Stimulated activated CD8-positive, alpha-beta memory T cell treated with anti-CD3 and anti-CD28 coated beads, Interleukin-2, amount 100 ng/mL, for 48 hours (primary cell): ENCODE measurements around the gene GRK1.

ENCODE experiments used
- DNase-seq, 2 donors: peaks; one replicate each; pipeline ENCODE4 v3.0.0-alpha.2; 2020; ENCODE audit warnings: low read depth in 2 of 2

The GRK1 gene

GRCh38 chr13:113729187-113730019, 62.4 kb downstream of the GRK1 start:
- DNase-seq, result no peak

DNA sequence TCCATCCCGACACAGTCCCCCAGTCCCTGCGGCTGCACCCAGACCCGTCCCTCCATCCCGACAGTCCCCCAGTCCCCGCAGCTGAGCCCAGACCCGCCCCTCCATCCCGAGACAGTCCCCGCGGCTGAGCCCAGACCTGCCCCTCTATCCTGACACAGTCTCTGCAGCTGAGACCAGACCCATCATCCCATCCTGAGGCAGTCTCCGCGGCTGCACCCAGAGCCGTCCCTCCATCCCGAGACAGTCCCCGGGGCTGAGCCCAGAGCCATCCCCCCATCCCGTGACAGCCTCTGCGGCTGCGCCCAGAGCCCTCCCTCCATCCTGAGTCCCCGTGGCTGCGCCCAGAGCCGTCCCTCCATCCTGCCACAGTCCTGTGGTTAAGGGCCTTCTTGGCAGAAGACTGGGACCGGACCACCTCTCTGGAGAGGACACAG, 63.3 kb downstream of the GRK1 start:
- DNase-seq, result no peak

DNA sequence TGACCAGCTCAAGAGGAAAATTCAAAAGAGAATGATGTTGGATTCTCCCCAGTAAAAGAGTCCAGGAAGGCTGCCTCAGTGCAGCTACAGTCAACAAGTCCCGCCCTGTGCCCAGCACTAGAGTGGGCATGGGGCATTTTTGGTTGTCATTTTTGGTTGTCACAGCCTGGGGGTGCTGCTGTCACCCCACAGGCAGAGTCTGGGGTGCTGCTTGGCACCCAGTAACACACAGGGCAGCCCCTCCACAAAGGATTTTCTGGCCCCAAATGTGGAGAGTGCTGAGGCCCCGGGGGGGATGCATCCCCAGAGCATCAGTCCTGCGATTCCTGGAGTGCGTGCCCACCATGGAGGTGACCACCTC, 63.8 kb downstream of the GRK1 start:
- DNase-seq, result no peak

DNA sequence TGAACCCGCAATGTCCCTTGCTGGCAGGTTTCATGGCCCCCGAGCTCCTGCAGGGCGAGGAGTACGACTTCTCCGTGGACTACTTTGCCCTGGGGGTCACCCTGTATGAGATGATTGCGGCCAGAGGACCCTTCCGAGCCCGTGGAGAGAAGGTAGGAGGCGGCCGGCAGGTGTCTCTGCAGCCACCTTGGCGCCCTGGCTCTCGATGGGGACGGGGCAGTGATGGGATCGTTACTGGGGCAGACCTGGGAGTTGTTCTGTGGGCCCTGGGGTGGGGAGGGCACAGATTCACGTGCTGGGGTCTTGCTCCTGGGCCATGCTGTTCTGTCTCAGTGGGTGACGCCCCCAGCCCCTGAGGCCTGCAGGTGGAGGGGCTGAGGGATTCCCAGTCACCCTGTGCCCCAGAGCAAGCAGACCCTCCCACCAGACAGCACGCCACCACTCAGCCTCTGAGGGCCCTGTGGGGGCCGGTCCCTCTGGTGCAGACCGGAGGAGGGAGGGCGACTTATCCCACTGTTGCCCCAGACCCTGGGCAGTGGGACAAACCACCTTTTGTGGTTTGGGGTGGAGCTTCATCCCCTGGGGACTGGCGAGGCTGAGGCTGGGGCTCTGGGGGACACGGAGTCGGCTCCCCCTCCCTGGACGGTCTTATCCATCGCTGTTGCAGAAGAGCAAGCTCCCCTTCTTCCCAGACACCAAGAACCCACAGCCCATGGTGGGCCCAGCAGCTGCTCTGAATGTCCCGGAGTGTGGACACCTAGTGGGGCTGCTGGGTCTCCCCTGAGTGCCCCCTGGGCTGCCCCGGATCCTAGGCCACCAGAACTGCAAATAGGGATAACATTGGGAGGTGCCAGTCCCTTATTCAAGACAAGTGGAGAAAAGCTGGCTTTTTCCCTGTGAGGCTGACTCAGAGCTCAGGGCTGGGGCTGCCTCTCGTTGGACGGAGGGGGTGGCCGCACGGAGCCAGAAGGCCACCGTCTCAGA, 64.5 kb downstream of the GRK1 start:
- DNase-seq, result no peak

DNA sequence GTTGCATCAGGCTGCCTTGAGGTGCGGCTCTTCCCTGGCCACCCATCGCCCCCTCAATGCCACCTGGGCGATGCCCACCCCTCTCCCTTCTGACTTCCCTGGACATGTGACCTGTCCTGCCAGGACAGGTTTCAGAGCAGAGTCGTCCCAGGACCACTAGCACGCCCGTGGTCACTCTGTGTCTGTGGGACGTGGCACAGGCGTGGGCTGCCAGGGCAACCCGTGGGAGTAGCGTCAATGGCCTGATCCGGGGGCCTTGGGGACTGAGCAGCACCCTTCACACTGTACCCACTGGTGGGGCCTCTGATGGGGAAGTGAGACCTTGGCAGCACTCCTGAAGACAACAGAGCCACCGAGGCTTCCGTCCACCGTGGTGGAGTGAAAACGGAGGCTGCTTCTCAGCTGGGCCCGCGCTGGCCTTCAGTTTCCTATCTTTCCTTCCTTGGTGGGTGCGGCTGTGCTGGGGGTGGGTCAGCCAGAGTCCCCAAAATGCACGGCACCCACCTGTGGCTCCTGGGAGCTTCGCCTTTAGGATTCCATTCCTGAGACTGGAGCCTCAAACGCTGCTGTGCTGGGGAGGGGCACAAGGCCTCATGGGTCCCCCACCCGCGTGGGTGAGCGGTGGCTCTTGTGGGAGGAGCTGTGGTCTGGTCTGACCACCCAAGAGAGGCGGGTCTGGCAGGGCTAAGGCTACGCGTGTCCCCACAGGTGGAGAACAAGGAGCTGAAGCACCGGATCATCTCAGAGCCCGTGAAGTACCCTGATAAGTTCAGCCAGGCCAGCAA, 65.3 kb downstream of the GRK1 start:
- no peak for DNase-seq

GRCh38 chr13:113732961-113733950, 66.2 kb downstream of the GRK1 start:
- DNase-seq, result no peak

GRCh38 chr13:113734099-113734825, 67.2 kb downstream of the GRK1 start:
- DNase-seq, result no peak

DNA sequence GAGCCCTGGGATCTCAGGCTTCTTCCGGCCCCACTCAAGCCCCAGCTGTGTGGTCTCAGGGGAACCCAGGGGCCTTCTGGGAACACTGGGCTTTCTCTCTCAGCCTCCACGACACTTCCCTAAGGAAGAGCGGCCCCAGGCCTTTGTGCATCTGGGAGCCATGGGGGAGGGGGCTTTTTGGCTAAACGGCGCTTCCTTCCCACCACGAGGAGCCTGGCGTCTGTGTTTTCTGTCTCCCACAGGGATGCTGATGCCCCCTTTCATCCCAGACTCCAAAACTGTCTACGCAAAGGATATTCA, 67.8 kb downstream of the GRK1 start:
- no peak for DNase-seq

DNA sequence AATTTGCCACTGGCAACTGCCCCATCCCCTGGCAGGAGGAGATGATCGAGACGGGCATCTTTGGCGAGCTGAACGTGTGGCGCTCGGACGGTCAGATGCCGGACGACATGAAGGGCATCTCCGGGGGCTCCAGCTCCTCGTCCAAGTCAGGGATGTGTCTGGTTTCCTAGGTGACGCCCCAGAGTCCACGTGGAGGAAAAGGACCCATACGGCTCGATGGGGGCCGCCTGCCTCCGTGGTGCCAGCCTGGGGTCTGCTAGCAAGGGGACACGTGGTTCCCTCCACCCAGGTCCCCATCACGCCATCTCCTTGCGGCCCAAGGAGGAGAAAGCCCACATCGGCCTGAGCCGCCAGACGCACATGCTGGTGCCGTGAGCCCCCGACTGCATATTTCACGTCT, 68.2 kb downstream of the GRK1 start:
- DNase-seq, result no peak

DNA sequence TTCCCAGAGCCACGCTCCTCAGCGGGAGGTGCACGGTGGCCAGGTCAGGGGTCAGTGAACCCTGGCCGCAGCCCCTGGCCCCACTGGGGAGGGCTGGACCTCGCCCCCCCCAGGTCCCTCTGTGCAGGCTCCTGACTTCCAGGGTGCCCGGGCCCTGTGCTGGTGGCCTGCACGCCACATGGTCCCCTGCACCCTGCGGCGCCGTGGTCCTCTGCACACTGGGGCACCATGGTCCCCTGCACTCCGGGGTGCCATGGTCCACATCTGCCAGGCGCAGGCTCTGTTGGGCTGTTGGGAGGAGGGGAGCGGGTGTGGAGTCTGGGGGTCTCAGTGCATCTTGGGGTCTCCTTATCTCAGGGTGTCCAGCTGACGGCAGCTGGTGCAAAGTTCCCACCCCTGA, 68.7 kb downstream of the GRK1 start:
- no peak for DNase-seq

DNA sequence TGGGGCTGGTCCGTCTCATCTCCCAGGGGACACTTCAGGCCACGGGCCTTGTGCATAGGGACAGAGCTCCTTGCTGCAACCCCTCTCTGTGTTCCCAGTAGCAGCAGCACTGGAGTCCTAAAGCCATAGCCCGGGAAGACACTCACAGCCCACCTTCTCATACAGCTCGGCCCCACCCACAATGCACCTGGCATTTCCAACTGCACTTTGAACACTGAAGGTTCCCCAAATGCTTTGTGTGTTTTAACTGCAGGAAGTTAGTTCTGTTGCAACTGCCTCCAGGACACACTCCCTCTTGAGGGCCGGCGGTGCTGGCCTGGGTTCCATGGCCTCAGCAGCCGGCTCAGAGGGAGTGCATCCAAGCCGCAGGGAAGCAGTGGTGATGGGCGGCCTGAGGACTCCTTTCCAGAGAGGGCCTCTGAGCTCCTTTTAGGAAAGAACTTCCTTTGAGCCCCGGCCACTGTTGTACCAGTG, 69.3 kb downstream of the GRK1 start:
- DNase-seq, result no peak

GRCh38 chr13:113737803-113738202, 70.8 kb downstream of the GRK1 start:
- no peak for DNase-seq

- no peak for DNase-seq
Observed at GRCh38 chr13:113739527-113740285, 72.7 kb downstream of the GRK1 start.

DNA sequence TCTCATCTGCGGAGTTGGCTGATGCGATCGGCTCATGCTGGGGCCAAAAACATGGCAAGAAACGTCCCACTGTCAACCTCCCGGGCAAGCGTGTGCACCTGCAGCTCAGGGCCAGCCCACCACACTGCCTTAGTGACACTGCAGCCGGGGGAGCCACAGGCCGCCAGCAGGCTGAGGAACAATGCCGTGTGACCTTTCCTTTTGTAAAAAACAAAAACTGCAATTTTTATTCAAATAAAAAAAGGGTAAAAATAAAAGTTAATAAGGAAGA, 73.2 kb downstream of the GRK1 start:
- DNase-seq, result no peak

DNA sequence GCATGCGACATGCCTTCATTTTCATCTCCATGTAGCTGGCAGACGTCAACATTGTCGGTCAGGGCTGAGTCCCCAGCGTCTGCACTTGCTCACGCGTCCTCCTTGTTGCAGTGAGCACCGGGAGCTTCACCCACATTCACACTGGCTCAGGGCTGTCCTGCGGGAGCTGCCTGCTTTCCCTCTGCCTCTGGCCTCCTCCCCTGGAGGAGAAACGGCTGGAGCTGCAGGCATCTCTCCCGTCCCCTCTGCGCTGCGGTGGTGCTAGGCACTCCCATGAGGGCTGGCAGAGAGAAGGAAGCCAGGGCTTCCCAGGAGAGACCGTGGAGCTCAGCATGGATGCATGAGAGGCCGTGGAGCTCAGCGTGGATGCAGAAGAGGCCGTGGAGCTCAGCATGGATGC, 73.6 kb downstream of the GRK1 start:
- DNase-seq, result no peak

GRCh38 chr13:113741191-113741668, 74.2 kb downstream of the GRK1 start:
- DNase-seq, result no peak

GRCh38 chr13:113742000-113742441, 75.0 kb downstream of the GRK1 start:
- DNase-seq, result no peak

GRCh38 chr13:113742445-113743120, 75.6 kb downstream of the GRK1 start:
- no peak for DNase-seq
